HG03060 (cell line): Measurements from ENCODE around the gene ANO1.

Experiments
- ATAC-seq: cut with Tn5 transposase; IDR thresholded peaks from one replicate; pipeline ENCODE4 v1.9.1; 2021; ENCODE audit warnings: low read depth, moderate number of reproducible peaks; ENCODE audit not compliant: unreplicated experiment

Gene ANO1

GRCh38 chr11:70071996-70072395 is 6.1 kb upstream of the ANO1 start:
- no peak for ATAC-seq

- no peak for ATAC-seq
Observed at GRCh38 chr11:70072461-70072860, 5.7 kb upstream of the ANO1 start.

GRCh38 chr11:70072861-70073755 is 5.0 kb upstream of the ANO1 start:
- ATAC-seq = no peak

GRCh38 chr11:70073871-70074371 is 4.2 kb upstream of the ANO1 start:
- no peak for ATAC-seq

GRCh38 chr11:70074746-70075145 is 3.4 kb upstream of the ANO1 start:
- no peak for ATAC-seq

- ATAC-seq = no peak
Observed at GRCh38 chr11:70075836-70076235, 2.3 kb upstream of the ANO1 start.

GRCh38 chr11:70076461-70076931 is 1.6 kb upstream of the ANO1 start:
- ATAC-seq = no peak

- ATAC-seq = no peak
Observed at GRCh38 chr11:70077411-70078094, 564 bp upstream of the ANO1 start.

- no peak for ATAC-seq
Observed at GRCh38 chr11:70078781-70079616, 882 bp downstream of the ANO1 start.

GRCh38 chr11:70079691-70080090 is 1.6 kb downstream of the ANO1 start:
- ATAC-seq = no peak

- ATAC-seq = no peak
Observed at GRCh38 chr11:70080763-70081162, 2.6 kb downstream of the ANO1 start.

- no peak for ATAC-seq
Observed at GRCh38 chr11:70082829-70083228, 4.7 kb downstream of the ANO1 start.

- ATAC-seq = no peak
Observed at GRCh38 chr11:70084046-70084984, 6.2 kb downstream of the ANO1 start.

- ATAC-seq = no peak
Observed at GRCh38 chr11:70085815-70086769, 8.0 kb downstream of the ANO1 start.

GRCh38 chr11:70087446-70088167 is 9.5 kb downstream of the ANO1 start:
- ATAC-seq = no peak

GRCh38 chr11:70088735-70089250 is 10.7 kb downstream of the ANO1 start:
- ATAC-seq = no peak

- ATAC-seq = no peak
Observed at GRCh38 chr11:70089631-70090030, 11.5 kb downstream of the ANO1 start.

GRCh38 chr11:70090961-70091381 is 12.9 kb downstream of the ANO1 start:
- ATAC-seq = no peak
